Nephron (organoid): ENCODE data around the gene LRRC10B.
A peak's percentile ranks its signal among the peaks of the same experiment; 100 is the strongest.

Source experiments
- H3K27ac Mint-ChIP-seq, 3 experiments: 2 replicates each; pipeline ENCODE4 v1.8.0; 2020; ENCODE audit warnings: mixed read lengths in 3 of 3, mild to moderate bottlenecking in 2 of 3, moderate library complexity in 1 of 3
- H3K27me3 Mint-ChIP-seq: 2 replicates; pipeline ENCODE4 v1.8.0; 2021; ENCODE audit warnings: low read depth, mild to moderate bottlenecking, moderate library complexity, mixed read lengths
- H3K36me3 Mint-ChIP-seq: 2 replicates; pipeline ENCODE4 v1.8.0; 2020; ENCODE audit warnings: low read depth, mixed read lengths
- H3K4me1 Mint-ChIP-seq: 2 replicates; pipeline ENCODE4 v1.8.0; 2020; ENCODE audit warnings: mixed read lengths
- H3K4me3 Mint-ChIP-seq, 3 experiments: 2 replicates each; pipeline ENCODE4 v1.8.0; 2020; ENCODE audit warnings: mild to moderate bottlenecking in 3 of 3, mixed read lengths in 3 of 3, moderate library complexity in 2 of 3
- H3K9me3 Mint-ChIP-seq: 2 replicates; pipeline ENCODE4 v1.8.0; 2020; ENCODE audit warnings: mixed read lengths
- TF ChIP-seq, protein P1 (sequence below), 3 experiments: fragments of 200-600 bp; sonication (generic); IDR thresholded peaks; one replicate each; pipeline ENCODE4 v1.5.0; 2021; ENCODE audit warnings: antibody characterized with exemption in 3 of 3; ENCODE audit not compliant: unreplicated experiment in 3 of 3

Gene LRRC10B

DNA sequence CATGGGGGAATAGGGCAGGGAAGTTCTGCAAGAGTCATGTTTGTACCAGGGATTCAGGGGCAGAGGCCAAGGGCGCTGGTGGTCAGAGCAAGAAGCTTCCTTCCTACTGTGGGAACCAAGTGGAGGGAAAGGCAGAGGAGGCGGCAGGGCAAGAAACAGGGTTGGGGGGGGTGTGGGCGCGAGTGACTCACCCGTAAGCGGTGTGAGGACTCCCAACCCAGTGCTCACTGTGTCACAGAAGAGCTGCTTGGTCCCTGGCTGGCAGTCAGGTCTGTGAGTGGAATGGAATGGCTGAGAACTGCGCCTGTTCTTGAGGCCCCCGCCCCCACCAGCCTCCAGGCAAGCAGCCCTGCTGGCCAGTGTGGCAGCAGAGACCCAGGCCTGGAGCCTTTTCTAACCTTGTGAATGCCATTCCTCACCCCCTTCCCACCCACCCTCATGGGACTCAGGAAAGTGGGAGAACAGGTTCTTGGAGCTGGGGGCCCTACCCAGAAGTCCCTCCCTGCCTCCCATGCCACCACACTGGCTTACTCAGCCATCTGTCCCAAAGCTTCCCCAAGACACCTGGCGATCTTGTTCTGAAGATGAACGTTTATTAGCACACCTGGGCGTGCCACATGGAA, 4.7 kb downstream of the LRRC10B start:
- Mint-ChIP-seq H3K27me3 (peaks cover 63% of the 10 kb centered on the region), H3K36me3 (no peaks in the 10 kb centered on the region), H3K4me1 (peaks cover 27% of the 10 kb centered on the region), H3K9me3 (no peaks in the 10 kb centered on the region), H3K4me3 (no peak overlapping the region), H3K27ac (no peak overlapping the region)
- TF ChIP-seq, protein P1, sequence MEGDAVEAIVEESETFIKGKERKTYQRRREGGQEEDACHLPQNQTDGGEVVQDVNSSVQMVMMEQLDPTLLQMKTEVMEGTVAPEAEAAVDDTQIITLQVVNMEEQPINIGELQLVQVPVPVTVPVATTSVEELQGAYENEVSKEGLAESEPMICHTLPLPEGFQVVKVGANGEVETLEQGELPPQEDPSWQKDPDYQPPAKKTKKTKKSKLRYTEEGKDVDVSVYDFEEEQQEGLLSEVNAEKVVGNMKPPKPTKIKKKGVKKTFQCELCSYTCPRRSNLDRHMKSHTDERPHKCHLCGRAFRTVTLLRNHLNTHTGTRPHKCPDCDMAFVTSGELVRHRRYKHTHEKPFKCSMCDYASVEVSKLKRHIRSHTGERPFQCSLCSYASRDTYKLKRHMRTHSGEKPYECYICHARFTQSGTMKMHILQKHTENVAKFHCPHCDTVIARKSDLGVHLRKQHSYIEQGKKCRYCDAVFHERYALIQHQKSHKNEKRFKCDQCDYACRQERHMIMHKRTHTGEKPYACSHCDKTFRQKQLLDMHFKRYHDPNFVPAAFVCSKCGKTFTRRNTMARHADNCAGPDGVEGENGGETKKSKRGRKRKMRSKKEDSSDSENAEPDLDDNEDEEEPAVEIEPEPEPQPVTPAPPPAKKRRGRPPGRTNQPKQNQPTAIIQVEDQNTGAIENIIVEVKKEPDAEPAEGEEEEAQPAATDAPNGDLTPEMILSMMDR (IDR thresholded peaks at IDR 0.05; ENCODE audit: unreplicated experiment in 3 of 3), result no peak

DNA sequence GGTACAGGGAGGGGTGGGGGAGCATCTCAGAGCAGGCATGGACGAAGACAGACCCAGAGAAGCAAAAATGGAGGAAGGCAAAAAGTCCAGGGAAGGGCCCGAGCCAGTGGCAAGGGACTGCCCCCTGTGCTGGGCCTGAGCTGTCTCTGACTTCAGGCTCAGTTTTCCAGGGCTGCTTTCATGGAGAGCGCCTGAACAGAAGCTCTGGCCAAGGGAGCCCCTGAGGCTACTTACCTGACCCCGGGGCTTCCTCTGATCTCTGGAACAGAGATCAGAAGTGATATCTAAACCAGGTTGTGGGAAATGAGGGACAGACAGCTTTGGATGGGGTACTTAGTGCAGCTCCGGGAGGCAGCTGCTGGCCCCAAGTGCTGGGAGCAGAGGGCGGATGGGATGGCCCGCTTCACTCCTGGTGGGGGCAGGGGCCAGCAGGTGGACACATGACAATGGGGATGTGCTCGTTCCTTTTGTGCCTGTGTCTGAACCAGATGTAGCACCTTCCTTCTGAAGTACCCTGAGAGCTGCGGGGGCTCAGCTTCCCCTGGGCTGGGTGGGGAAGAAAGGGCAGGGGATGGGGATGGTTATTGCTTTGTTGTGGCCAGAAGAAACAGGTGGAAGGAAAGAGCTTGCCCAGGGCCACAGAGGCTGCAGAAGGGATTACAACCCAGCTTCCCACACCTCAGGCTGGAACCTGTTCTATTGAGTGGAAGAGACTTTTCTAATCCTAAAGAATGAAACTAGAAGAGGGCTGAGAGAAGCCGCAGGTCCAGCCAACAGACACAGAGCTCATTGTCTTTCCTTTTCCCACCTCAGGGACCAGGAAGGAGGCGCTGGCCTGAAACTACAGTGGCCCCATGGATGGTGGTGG, 5.7 kb downstream of the LRRC10B start:
- H3K4me3 Mint-ChIP-seq, result no peak overlapping the region
- peaks cover 62% of the 10 kb centered on the region for H3K27me3 Mint-ChIP-seq
- H3K9me3 Mint-ChIP-seq, result no peaks in the 10 kb centered on the region
- TF ChIP-seq, protein P1 (IDR thresholded peaks at IDR 0.05; ENCODE audit: unreplicated experiment in 3 of 3), result no peak
- H3K36me3 Mint-ChIP-seq, result no peaks in the 10 kb centered on the region
- H3K4me1 Mint-ChIP-seq, result peaks cover 27% of the 10 kb centered on the region
- no peak overlapping the region for H3K27ac Mint-ChIP-seq

DNA sequence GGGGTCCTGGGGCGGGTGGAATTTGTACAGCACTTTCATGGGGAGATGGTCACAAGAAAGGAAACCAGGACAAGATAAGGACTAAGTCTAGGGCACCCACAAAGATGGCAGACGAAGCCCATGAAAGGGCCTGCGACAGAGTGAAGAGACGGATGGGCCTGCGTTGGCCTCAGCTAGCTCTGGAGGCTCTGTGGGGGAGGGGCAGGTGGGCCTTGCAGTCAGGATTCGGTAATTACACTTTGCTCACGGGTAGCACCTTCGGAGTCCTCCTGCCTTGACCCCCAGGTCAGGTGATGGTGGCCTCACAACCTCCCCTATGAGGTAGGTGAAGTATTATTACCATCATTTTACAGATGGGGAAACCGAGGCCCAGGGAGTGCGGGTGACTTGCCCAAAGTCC, 7.1 kb downstream of the LRRC10B start:
- H3K27ac Mint-ChIP-seq, result no peak overlapping the region
- H3K9me3 Mint-ChIP-seq, result no peaks in the 10 kb centered on the region
- peaks cover 53% of the 10 kb centered on the region for H3K27me3 Mint-ChIP-seq
- H3K4me1 Mint-ChIP-seq, result peaks cover 25% of the 10 kb centered on the region
- H3K36me3 Mint-ChIP-seq, result no peaks in the 10 kb centered on the region
- TF ChIP-seq, protein P1 (IDR thresholded peaks at IDR 0.05; ENCODE audit: unreplicated experiment in 3 of 3), result no peak
- no peak overlapping the region for H3K4me3 Mint-ChIP-seq

DNA sequence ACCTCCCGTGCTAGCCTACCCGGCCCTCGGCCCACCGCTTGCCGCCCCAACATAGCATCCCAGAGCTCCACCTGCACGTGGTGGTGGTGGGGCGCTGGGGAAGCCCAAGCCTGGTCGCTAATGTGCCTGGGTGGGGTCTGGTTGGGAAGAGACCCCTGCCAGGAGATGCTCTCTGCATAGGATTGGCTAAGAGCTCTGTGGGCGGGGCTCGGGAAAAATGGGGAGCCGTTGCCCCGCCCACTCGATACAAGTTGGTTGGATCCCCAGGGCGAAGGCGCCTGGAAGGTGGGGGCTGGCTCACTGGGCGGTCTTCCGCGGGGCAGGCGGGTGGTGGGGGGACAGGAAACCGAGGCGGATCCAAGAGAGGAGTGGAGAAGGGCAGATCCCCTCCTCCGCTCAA, 7.6 kb downstream of the LRRC10B start:
- TF ChIP-seq, protein P1 (IDR thresholded peaks at IDR 0.05; ENCODE audit: unreplicated experiment in 3 of 3), result no peak
- no peaks in the 10 kb centered on the region for H3K9me3 Mint-ChIP-seq
- H3K4me1 Mint-ChIP-seq, result peaks cover 20% of the 10 kb centered on the region
- H3K27ac Mint-ChIP-seq, result no peak overlapping the region
- H3K36me3 Mint-ChIP-seq, result no peaks in the 10 kb centered on the region
- H3K27me3 Mint-ChIP-seq, result peaks cover 48% of the 10 kb centered on the region
- H3K4me3 Mint-ChIP-seq, result no peak overlapping the region

DNA sequence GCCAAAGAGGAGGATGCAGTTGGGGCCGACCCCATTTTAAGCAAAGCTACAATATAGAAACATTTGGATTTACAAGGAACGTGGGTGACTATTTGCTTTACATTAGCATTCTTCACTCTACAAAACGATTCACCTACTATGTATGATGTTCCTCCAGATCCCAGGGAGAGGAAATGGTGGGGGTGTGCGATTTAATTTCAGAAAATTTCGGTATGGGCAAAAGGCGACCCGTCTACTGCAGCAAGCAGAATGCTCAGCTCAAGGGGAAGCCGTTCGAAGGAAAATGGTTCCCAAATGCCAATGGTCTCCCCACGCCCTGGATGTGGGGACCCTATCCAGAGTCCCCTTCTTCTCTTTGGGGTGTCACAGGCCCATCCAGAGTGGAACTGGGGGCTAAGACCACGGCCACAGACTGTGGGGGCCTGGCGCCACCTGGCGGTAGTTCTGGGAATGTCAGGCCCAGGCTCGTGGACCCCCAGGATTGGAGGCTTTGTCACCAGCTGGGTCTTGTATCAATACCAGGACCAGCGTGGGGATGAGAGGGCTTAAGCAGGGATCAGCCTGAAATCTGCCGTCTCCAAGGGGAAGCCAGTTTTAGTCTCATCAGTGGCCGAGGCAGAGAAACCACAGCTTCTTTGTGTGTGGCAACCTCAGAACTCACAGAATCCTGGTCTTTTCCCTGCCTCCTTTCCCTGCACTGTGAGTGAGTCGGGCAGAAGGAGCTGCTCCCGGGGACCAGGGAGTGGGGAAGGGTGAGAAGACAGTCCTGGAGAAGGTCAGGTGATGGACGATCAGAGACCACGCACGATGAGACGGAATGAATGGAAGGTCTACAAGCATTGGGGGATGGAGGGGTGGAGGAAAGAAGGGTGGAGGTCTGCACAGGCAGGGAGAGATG, 8.4 kb downstream of the LRRC10B start:
- no peaks in the 10 kb centered on the region for H3K36me3 Mint-ChIP-seq
- peaks cover 46% of the 10 kb centered on the region for H3K27me3 Mint-ChIP-seq
- TF ChIP-seq, protein P1 (IDR thresholded peaks at IDR 0.05; ENCODE audit: unreplicated experiment in 3 of 3), result peak; percentile 97 to 98 (median 97)
- peaks cover 17% of the 10 kb centered on the region for H3K4me1 Mint-ChIP-seq
- H3K4me3 Mint-ChIP-seq, result no peak overlapping the region
- H3K9me3 Mint-ChIP-seq, result no peaks in the 10 kb centered on the region
- peak overlapping the region in 1 of 3 experiments; percentile 46 for H3K27ac Mint-ChIP-seq
